Esophagus muscularis mucosa (tissue), 4 donors: ENCODE data around the gene OSBPL10. TPM values are rescaled to one million over a fixed set of nuclear protein-coding genes. Genes with fewer than 3 reads are reported as not detected.

Experiments
- DNase-seq: peaks from one replicate; pipeline ENCODE4 v3.0.0-alpha.2; 2017; ENCODE audit errors: extremely low spot score
- H3K27ac ChIP-seq, 4 donors: fragments of 200-600 bp; sonication (generic); replicated peaks in 1 of 4; 1 replicate in 3 of 4; 2 replicates in 1 of 4; pipeline ENCODE4 v1.5.1; 2016 to 2019; ENCODE audit warnings: mild to moderate bottlenecking in 1 of 4
- H3K27me3 ChIP-seq, 4 donors: fragments of 200-600 bp; sonication (generic); one replicate each; pipeline versions ENCODE4 v1.5.1 to v1.6.0; 2016 to 2019
- H3K36me3 ChIP-seq, 4 donors: fragments of 200-600 bp; sonication (generic); one replicate each; pipeline ENCODE4 v1.5.1; 2016 to 2019
- H3K4me1 ChIP-seq, 4 donors: fragments of 200-600 bp; sonication (generic); one replicate each; pipeline ENCODE4 v1.5.1; 2016 to 2019
- H3K4me3 ChIP-seq, 4 donors: fragments of 200-600 bp; sonication (generic); 1 replicate in 2 of 4; 2 replicates in 2 of 4; pipeline ENCODE4 v1.5.1; 2016 to 2019; ENCODE audit warnings: mild to moderate bottlenecking in 4 of 4, moderate library complexity in 1 of 4
- H3K9me3 ChIP-seq, 4 donors: fragments of 200-600 bp; sonication (generic); 1 replicate in 3 of 4; 2 replicates in 1 of 4; pipeline ENCODE4 v1.5.1; 2016 to 2019
- CTCF ChIP-seq, 3 experiments: fragments of 200-600 bp in 2 of 3; fragments of 450-650 bp in 1 of 3; sonication (generic) in 2 of 3; IDR thresholded peaks; one replicate each; pipeline ENCODE4 v1.5.1; 2017 to 2019; ENCODE audit warnings: antibody characterized with exemption in 3 of 3, mild to moderate bottlenecking in 2 of 3, moderate library complexity in 1 of 3
- EP300 ChIP-seq: sonication (generic); formaldehyde crosslinking; IDR thresholded peaks from one replicate; pipeline ENCODE4 v1.6.1; 2017; ENCODE audit warnings: antibody characterized with exemption
- POLR2A ChIP-seq: fragments of 450-650 bp; IDR thresholded peaks from one replicate; pipeline ENCODE4 v1.6.1; 2017; ENCODE audit warnings: antibody characterized with exemption, moderate library complexity, mild to moderate bottlenecking, low read depth
- POLR2AphosphoS5 ChIP-seq, 2 donors: sonication (generic); formaldehyde crosslinking; IDR thresholded peaks; one replicate each; pipeline ENCODE4 v1.6.1; 2017; ENCODE audit warnings: antibody characterized with exemption in 2 of 2
- WGBS: methylation state at CpG from one replicate; pipeline ENCODE4 v1.1.5; 2018; 5-methylcytosine and 5-hydroxymethylcytosine counted together
- intact Hi-C: fragments of 100-400 bp; cut with DNase I; formaldehyde crosslinking; loops from one replicate; pipeline ENCODE4 v1.15.1; 2023
- total RNA-seq, 4 donors: library from RNA; depleted of rRNA; stranded (reverse); fragments of >200 nt; gene quantifications; one replicate each; pipeline versions ENCODE4 v1.1.0 to v1.2.1, GENCODE V29; 2016

The OSBPL10 gene
- total RNA-seq, 4 donors from 2014 or later = 6.3 to 12.2 (median 7.6) TPM

DNA sequence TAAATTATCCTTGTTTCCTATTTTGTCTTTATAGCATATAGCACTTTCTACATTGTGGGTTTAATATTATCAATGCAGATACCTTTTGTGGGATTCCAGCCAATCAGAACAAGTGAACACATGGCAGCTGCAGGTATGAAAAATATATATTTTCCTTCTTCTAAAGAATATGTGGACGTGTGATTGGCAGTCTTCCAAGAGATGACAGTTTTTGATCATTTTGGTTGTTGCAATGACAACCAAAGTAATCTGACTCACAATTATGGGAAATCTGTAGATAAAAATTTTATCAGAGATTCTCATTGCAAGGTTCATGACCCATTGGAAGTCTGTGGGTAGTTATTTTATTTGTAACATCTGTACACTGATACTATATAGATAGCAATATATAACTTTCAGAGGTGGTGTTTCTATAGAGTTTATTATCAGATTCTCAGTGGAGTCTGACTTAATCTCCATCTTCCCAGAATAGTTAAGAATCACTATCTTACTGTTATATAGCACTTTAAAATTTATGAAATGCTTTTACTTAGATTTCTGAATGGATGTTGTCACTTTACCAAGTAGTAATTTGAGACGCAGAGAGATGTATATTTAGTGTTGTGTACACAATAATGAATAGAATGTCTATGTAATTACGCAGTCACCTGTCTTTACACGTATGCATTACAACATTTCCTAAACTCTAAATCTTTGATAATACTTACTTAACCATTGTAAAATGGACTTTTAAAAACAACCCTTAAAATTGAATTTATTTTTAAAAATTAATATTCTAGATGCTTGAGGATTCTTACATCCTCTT is 365.8 kb downstream of the OSBPL10 start:
- H3K9me3 ChIP-seq = no peaks in the 10 kb centered on the region
- WGBS = 86% methylated on average over 4 of the region's 4 CpGs
- DNase-seq = no peak
- H3K4me1 ChIP-seq = peaks cover 0 to 9% (median 3%) of the 10 kb centered on the region in 4 donors
- H3K27me3 ChIP-seq = no peaks in the 10 kb centered on the region
- H3K27ac ChIP-seq = no peak overlapping the region
- peaks cover 3 to 19% (median 11%) of the 10 kb centered on the region in 4 donors for H3K36me3 ChIP-seq
- no peak overlapping the region for H3K4me3 ChIP-seq
- TF ChIP-seq EP300 (no peak), CTCF (IDR thresholded peaks at IDR 0.05) (no peak), POLR2AphosphoS5 (IDR thresholded peaks at IDR 0.05) (no peak), POLR2A (no peak)
- intact Hi-C loops = no loop called here

DNA sequence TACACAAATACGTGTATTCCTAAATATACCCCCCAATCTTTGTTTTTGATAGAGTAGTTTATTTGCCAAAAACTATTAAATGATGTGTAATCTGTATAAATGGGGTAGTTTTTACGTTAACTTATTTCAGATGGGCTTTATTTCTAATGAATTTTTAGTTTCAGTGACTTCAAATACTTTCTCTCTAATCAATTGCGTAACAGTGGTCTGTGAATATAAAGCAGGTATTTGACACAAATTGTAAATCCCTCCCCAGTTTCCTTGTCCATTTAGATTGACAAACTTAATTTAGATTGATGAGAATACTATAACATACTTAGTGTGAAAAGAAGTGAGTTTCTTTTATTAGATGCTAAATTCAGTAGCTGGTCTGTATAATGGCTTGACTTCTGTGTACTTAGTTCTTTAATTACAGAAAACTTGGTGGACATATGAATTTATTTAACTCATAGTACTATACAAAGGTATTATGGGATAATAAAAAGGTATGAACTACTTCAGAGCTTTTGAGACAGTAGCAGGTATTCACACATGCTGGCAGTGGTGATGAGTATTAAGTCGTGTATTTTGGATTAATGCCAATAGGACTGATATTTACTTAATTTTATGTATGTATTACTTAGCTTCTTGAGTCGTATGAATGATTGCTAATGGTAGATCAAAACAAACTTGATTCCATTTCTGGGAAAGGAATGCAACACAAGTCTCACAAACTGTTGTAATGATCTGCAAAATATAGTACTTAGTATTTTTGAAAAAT is 366.7 kb downstream of the OSBPL10 start:
- Histone ChIP-seq H3K36me3 (peaks cover 0 to 10% (median 5%) of the 10 kb centered on the region in 4 donors), H3K4me3 (no peak overlapping the region), H3K9me3 (no peaks in the 10 kb centered on the region), H3K27ac (no peak overlapping the region), H3K27me3 (no peaks in the 10 kb centered on the region), H3K4me1 (peaks cover 0 to 14% (median 5%) of the 10 kb centered on the region in 4 donors)
- intact Hi-C loops = no loop called here
- no peak for TF ChIP-seq EP300
- no peak for DNase-seq
- 76% methylated on average over 5 of the region's 5 CpGs for WGBS

GRCh38 chr3:31613654-31614053 is 367.4 kb downstream of the OSBPL10 start:
- H3K4me3 ChIP-seq = no peak overlapping the region
- H3K4me1 ChIP-seq = peaks cover 0 to 14% (median 5%) of the 10 kb centered on the region in 4 donors
- 90% methylated on average over 4 of the region's 4 CpGs for WGBS
- no peaks in the 10 kb centered on the region for H3K27me3 ChIP-seq
- no peak overlapping the region for H3K27ac ChIP-seq
- DNase-seq = no peak
- no peaks in the 10 kb centered on the region for H3K9me3 ChIP-seq
- intact Hi-C loops = no loop called here
- peaks cover 0 to 5% (median 1%) of the 10 kb centered on the region in 4 donors for H3K36me3 ChIP-seq
- TF ChIP-seq POLR2A = no peak
- no peak for TF ChIP-seq EP300
- no peak for TF ChIP-seq CTCF (IDR thresholded peaks at IDR 0.05)
- no peak for TF ChIP-seq POLR2AphosphoS5 (IDR thresholded peaks at IDR 0.05)

GRCh38 chr3:31613177-31613576 is 367.9 kb downstream of the OSBPL10 start:
- H3K36me3 ChIP-seq = peaks cover 0 to 5% (median 0%) of the 10 kb centered on the region in 4 donors
- intact Hi-C loops = no loop called here
- peaks cover 0 to 14% (median 5%) of the 10 kb centered on the region in 4 donors for H3K4me1 ChIP-seq
- H3K4me3 ChIP-seq = no peak overlapping the region
- 95% methylated on average over 1 of the region's 1 CpG for WGBS
- H3K9me3 ChIP-seq = no peaks in the 10 kb centered on the region
- no peak for TF ChIP-seq EP300
- TF ChIP-seq CTCF (IDR thresholded peaks at IDR 0.05) = no peak
- TF ChIP-seq POLR2AphosphoS5 (IDR thresholded peaks at IDR 0.05) = no peak
- TF ChIP-seq POLR2A = no peak
- DNase-seq = no peak
- H3K27ac ChIP-seq = no peak overlapping the region
- no peaks in the 10 kb centered on the region for H3K27me3 ChIP-seq

Other genes with a start within 250 kb of the OSBPL10 start
- gene ZNF860, start 488 bp upstream of the OSBPL10 start, total RNA-seq = under 1 TPM; under 0.01 to 0.66 (median 0.28) TPM
- 100 to 1,000 TPM in 1 of 4 donors, 10 to 100 TPM in 3; 75.6 to 117 (median 79.7) TPM for gene GPD1L, start 125.4 kb upstream of the OSBPL10 start, total RNA-seq